GM13977 (cell line): ENCODE data around the gene PKD2L1.

Source experiments
- DNase-seq: peaks from one replicate; pipeline ENCODE4 v3.0.0; 2012; ENCODE audit warnings: low spot score
- CTCF ChIP-seq: IDR thresholded peaks from 2 replicates; pipeline ENCODE4 v1.5.1; 2012; ENCODE audit warnings: mild to moderate bottlenecking, control low read depth; ENCODE audit not compliant: insufficient read depth; ENCODE audit errors: extremely low read depth, missing control alignments
- in situ Hi-C: fragments of 300-500 bp; cut with MboI; formaldehyde crosslinking; loops from one replicate; pipeline ENCODE4 v1.12.0; 2022; ENCODE audit warnings: low sequenced_read_pairs, low pct_unique_long_range_greater_than_20kb, mixed read lengths, inconsistent platforms; ENCODE audit not compliant: unreplicated experiment

PKD2L1 gene

GRCh38 chr10:100360234-100360633, 30.2 kb upstream of the PKD2L1 start:
- in situ Hi-C loops, result no loop called here
- TF ChIP-seq CTCF, result no peak
- DNase-seq, result no peak

GRCh38 chr10:100359529-100360150, 29.6 kb upstream of the PKD2L1 start:
- in situ Hi-C loops, result no loop called here
- no peak for TF ChIP-seq CTCF
- no peak for DNase-seq

GRCh38 chr10:100359030-100359432, 29.0 kb upstream of the PKD2L1 start:
- no peak for TF ChIP-seq CTCF
- in situ Hi-C loops, result no loop called here
- no peak for DNase-seq

- no peak for TF ChIP-seq CTCF
- in situ Hi-C loops, result no loop called here
- DNase-seq, result no peak
Measured at GRCh38 chr10:100357059-100357858, 27.2 kb upstream of the PKD2L1 start.

- no peak for DNase-seq
- in situ Hi-C loops, result no loop called here
- no peak for TF ChIP-seq CTCF
Measured at GRCh38 chr10:100356067-100357017, 26.3 kb upstream of the PKD2L1 start.

- DNase-seq, result no peak
- TF ChIP-seq CTCF, result no peak
- in situ Hi-C loops, result no loop called here
Measured at GRCh38 chr10:100355086-100355485, 25.1 kb upstream of the PKD2L1 start.
